GM12878 (cell line): ENCODE data around the gene RFXANK. TPM values are rescaled to one million over a fixed set of nuclear protein-coding genes. Genes with fewer than 3 reads are reported as not detected.

Experiments
- ATAC-seq: fragments of 200-7000 bp; cut with Tn5 transposase; 3 replicates; pipeline ENCODE4 v1.9.1; 2020; ENCODE audit warnings: mild to moderate bottlenecking, moderate library complexity
- BruUV-seq: library from RNA; stranded (reverse); fragments of 400-500 nt; replicated peaks from 2 replicates; lab custom pipeline; 2021; lab: Mats Ljungman, UMichigan
- CTCF ChIA-PET: fragments of 300-600 bp; sonication (Branson Sonifier 250); formaldehyde crosslinking; extraction: SDS; loops from one replicate; lab custom pipeline; 2021; ENCODE audit warnings: inconsistent platforms; lab: Yijun Ruan, JAX
- POLR2A ChIA-PET: fragments of 350-600 bp; formaldehyde crosslinking; extraction: SDS; loops from one replicate; lab custom pipeline; 2021; ENCODE audit warnings: inconsistent platforms; lab: Charles Lee
- RAD21 ChIA-PET: fragments of 300-600 bp; sonication (Branson Sonifier 250); formaldehyde crosslinking; loops from one replicate; lab custom pipeline; 2023; ENCODE audit warnings: antibody characterized with exemption; ENCODE audit not compliant: unreplicated experiment; lab: Charles Lee
- SMC1A ChIA-PET: fragments of 300-600 bp; sonication (Branson Sonifier 250); formaldehyde crosslinking; loops from one replicate; lab custom pipeline; 2023; ENCODE audit not compliant: unreplicated experiment, uncharacterized antibody; lab: Charles Lee
- DNase-seq: peaks from one replicate; pipeline ENCODE4 v3.0.0-alpha.2; 2011; ENCODE audit warnings: low read depth, low spot score
- FAIRE-seq: peaks from 3 replicates; lab custom pipeline; 2011; peaks lifted over from hg19 to GRCh38; lab: Jason Lieb, UNC
- H2AFZ ChIP-seq: 2 replicates; pipeline ENCODE4 v1.6.0; 2011; ENCODE audit warnings: low read depth, low read length, control low read depth; ENCODE audit not compliant: control insufficient read depth
- H3K27ac ChIP-seq: 2 replicates; pipeline ENCODE4 v1.5.1; 2011; ENCODE audit warnings: control low read depth; ENCODE audit not compliant: control insufficient read depth, insufficient read depth
- H3K27me3 ChIP-seq, 2 experiments: replicated peaks in 1 of 2; 2 replicates each; pipeline versions ENCODE4 v1.6.0 to v1.6.1; 2011; ENCODE audit warnings: low read length in 1 of 2; ENCODE audit not compliant: control insufficient read depth in 2 of 2, insufficient read depth in 2 of 2
- H3K36me3 ChIP-seq, 2 experiments: 2 replicates each; pipeline ENCODE4 v1.5.1; 2011; ENCODE audit warnings: low read length in 1 of 2; ENCODE audit not compliant: control insufficient read depth in 2 of 2, insufficient read depth in 2 of 2
- H3K4me1 ChIP-seq: 2 replicates; pipeline ENCODE4 v1.6.1; 2011; ENCODE audit warnings: mild to moderate bottlenecking, low read length, moderate library complexity, mixed read lengths; ENCODE audit not compliant: control insufficient read depth, insufficient read depth
- H3K4me2 ChIP-seq: 2 replicates; pipeline ENCODE4 v1.6.0; 2011; ENCODE audit warnings: control low read depth; ENCODE audit not compliant: control insufficient read depth, insufficient read depth
- H3K4me3 ChIP-seq: fragments of 200-600 bp; sonication (generic); 2 replicates; pipeline ENCODE4 v1.5.1; 2016
- H3K79me2 ChIP-seq: 2 replicates; pipeline ENCODE4 v1.6.0; 2011; ENCODE audit warnings: low read length; ENCODE audit not compliant: control insufficient read depth, insufficient read depth
- H3K9ac ChIP-seq: 2 replicates; pipeline ENCODE4 v1.8.0; 2011; ENCODE audit warnings: low read length, control low read depth, mixed read lengths; ENCODE audit not compliant: control insufficient read depth, insufficient read depth
- H3K9me3 ChIP-seq: replicated peaks from 3 replicates; pipeline ENCODE4 v1.5.1; 2011; ENCODE audit warnings: mild to moderate bottlenecking, low read length; ENCODE audit not compliant: control insufficient read depth, insufficient read depth
- H4K20me1 ChIP-seq: 2 replicates; pipeline ENCODE4 v1.6.0; 2011; ENCODE audit not compliant: control insufficient read depth, insufficient read depth
- EP300 ChIP-seq, 2 experiments: fragments of 150-350 bp in 1 of 2; IDR thresholded peaks; 2 replicates each; pipeline ENCODE4 v1.6.1; 2011 to 2012; ENCODE audit warnings: low read depth in 2 of 2, low read length in 2 of 2, borderline replicate concordance in 1 of 2, improper control_type of control experiment in 1 of 2, inconsistent platforms in 1 of 2; ENCODE audit not compliant: control insufficient read depth in 1 of 2
- KDM1A ChIP-seq: fragments of 200-600 bp; sonication (generic); IDR thresholded peaks from 2 replicates; pipeline ENCODE4 v1.6.1; 2016; ENCODE audit warnings: borderline replicate concordance
- MTA2 ChIP-seq: fragments of 450-650 bp; IDR thresholded peaks from 2 replicates; pipeline ENCODE4 v1.6.1; 2016; ENCODE audit warnings: low read depth, mild to moderate bottlenecking, moderate library complexity
- MXI1 ChIP-seq: fragments of 150-350 bp; IDR thresholded peaks from 2 replicates; pipeline ENCODE4 v1.6.1; 2011; ENCODE audit warnings: low read depth, mild to moderate bottlenecking, inconsistent platforms, low read length, improper control_type of control experiment
- NFXL1 ChIP-seq: fragments of 450-650 bp; IDR thresholded peaks from 2 replicates; pipeline ENCODE4 v1.6.1; 2017; ENCODE audit warnings: antibody characterized with exemption, mild to moderate bottlenecking, borderline replicate concordance
- NR2C2 ChIP-seq: IDR thresholded peaks from 2 replicates; pipeline ENCODE4 v1.6.1; 2011; ENCODE audit warnings: borderline replicate concordance, low read depth; ENCODE audit not compliant: control insufficient read depth, insufficient read length
- PAX5 ChIP-seq: IDR thresholded peaks from 2 replicates; pipeline ENCODE4 v1.6.1; 2011; ENCODE audit warnings: low read depth, low read length, borderline replicate concordance
- PBX3 ChIP-seq: IDR thresholded peaks from 2 replicates; pipeline ENCODE4 v1.6.1; 2011; ENCODE audit warnings: mild to moderate bottlenecking, low read depth, low read length, moderate library complexity; ENCODE audit not compliant: insufficient replicate concordance
- POLR2A ChIP-seq: IDR thresholded peaks from 2 replicates; pipeline ENCODE4 v1.6.1; 2011; ENCODE audit warnings: low read depth, mild to moderate bottlenecking, low read length
- SIN3A ChIP-seq: IDR thresholded peaks from 2 replicates; pipeline ENCODE4 v1.6.1; 2012; ENCODE audit warnings: low read depth, low read length, improper control_type of control experiment
- SMAD1 ChIP-seq: fragments of 450-650 bp; IDR thresholded peaks from 2 replicates; pipeline ENCODE4 v1.6.1; 2018; ENCODE audit warnings: mild to moderate bottlenecking, low read depth; ENCODE audit not compliant: partially characterized antibody
- STAT3 ChIP-seq: IDR thresholded peaks from 2 replicates; pipeline ENCODE4 v1.6.1; 2011; ENCODE audit warnings: low read depth, low read length, improper control_type of control experiment
- SUZ12 ChIP-seq: fragments of 200-600 bp; sonication (generic); IDR thresholded peaks from one replicate; pipeline ENCODE4 v1.6.1; 2018; ENCODE audit warnings: antibody characterized with exemption, mild to moderate bottlenecking; ENCODE audit not compliant: unreplicated experiment
- TBL1XR1 ChIP-seq: IDR thresholded peaks from 2 replicates; pipeline ENCODE4 v1.6.1; 2012; ENCODE audit warnings: low read depth, low read length, improper control_type of control experiment
- YBX1 ChIP-seq: fragments of 450-650 bp; IDR thresholded peaks from 2 replicates; pipeline ENCODE4 v1.6.1; 2016; ENCODE audit warnings: antibody characterized with exemption
- ZNF384 ChIP-seq: IDR thresholded peaks from 2 replicates; pipeline ENCODE4 v1.6.1; 2012; ENCODE audit warnings: low read depth, mild to moderate bottlenecking, low read length, improper control_type of control experiment, borderline replicate concordance
- WGBS: methylation state at CpG from one replicate; pipeline ENCODE4 v1.1.6; 2016; ENCODE audit warnings: low lambda C conversion rate; ENCODE audit not compliant: insufficient replicate concordance, insufficient coverage; ENCODE audit errors: missing lambda C conversion rate; 5-methylcytosine and 5-hydroxymethylcytosine counted together
- in situ Hi-C: fragments of 300-500 bp; cut with MboI; formaldehyde crosslinking; loops from 9 replicates; pipeline ENCODE4 v1.14.3; 2018; ENCODE audit warnings: mixed read lengths
- intact Hi-C: fragments of 100-400 bp; cut with micrococcal nuclease; formaldehyde crosslinking; loops from one replicate; pipeline ENCODE4 v1.14.2; 2022; ENCODE audit not compliant: unreplicated experiment
- polyA plus RNA-seq, 11 experiments: library from polyadenylated mRNA; depleted of rRNA in 4 of 11; unstranded in 6 of 11; stranded (reverse) in 5 of 11; fragments of >200 nt; fragmentation: Nextera tagmentation in 4 of 11; fragmentation: Illumina TruSeq in 1 of 11; extraction: Ambion mirVana in 4 of 11; extraction: Trizol in 1 of 11; gene quantifications; 1 replicate in 1 of 11; 2 replicates in 10 of 11; pipeline versions ENCODE4 v1.2.1 to v1.2.3, GENCODE V29; 2011 to 2016; ENCODE audit warnings: inconsistent platforms in 2 of 11, missing spikeins in 2 of 11, low read depth in 1 of 11
- total RNA-seq, 4 experiments: library from RNA; depleted of rRNA in 3 of 4; stranded (reverse); fragments of >200 nt in 3 of 4; fragmentation: Illumina TruSeq in 1 of 4; extraction: Trizol in 1 of 4; gene quantifications; 2 replicates each; pipeline versions ENCODE4 v1.2.1 to v1.2.3, GENCODE V29; 2013 to 2021
- TF ChIP-seq, protein P1 (sequence below): IDR thresholded peaks from 2 replicates; pipeline ENCODE4 v1.6.1; 2012; ENCODE audit warnings: low read length, inconsistent platforms

Gene RFXANK
- total and polyA plus RNA-seq, 10 of the 15 experiments (the other 5 are each of a cell fraction or from before 2014, with no cell fraction given) = 70.8 to 125 (median 95.7) TPM

DNA sequence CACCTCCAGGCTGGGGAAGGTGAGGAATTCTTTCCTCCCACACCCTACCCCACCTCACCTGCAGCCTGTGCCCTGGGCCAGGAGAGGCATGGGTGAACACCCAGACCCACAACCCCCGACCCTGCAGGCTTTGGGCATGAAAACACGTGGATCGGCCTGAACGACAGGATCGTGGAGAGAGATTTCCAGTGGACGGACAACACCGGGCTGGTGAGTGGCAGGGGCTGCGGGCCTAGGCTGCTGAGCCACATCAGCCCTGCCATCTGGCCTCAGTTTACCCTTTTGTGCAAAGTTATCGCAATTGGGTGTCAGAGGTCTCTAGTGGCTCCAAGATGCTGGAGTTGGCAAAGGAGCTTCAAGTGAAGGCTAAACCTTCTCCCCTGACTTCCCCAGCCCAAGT is 48.4 kb downstream of the RFXANK start:
- ChIA-PET RAD21 (no interaction called here), SMC1A (no interaction called here), CTCF (no interaction called here), POLR2A (no interaction called here)
- H3K9ac ChIP-seq = no peak overlapping the region
- FAIRE-seq (no peak), DNase-seq (no peak), ATAC-seq (no peak)
- no peaks in the 10 kb centered on the region for H3K4me1 ChIP-seq
- WGBS = 42% methylated on average over 9 of the region's 9 CpGs
- no peak overlapping the region for H2AFZ ChIP-seq
- no peak overlapping the region for H3K27ac ChIP-seq
- no peaks in the 10 kb centered on the region for H3K36me3 ChIP-seq
- H3K9me3 ChIP-seq = no peaks in the 10 kb centered on the region; the same call in 2 of the 3 replicates
- no peaks in the 10 kb centered on the region for H3K79me2 ChIP-seq
- intact Hi-C loops (no loop called here), in situ Hi-C loops (no loop called here)
- BruUV-seq = no TSS peak
- H3K27me3 ChIP-seq = no peaks in the 10 kb centered on the region
- no peak overlapping the region for H3K4me3 ChIP-seq
- H3K4me2 ChIP-seq = no peak overlapping the region
- TF ChIP-seq YBX1 (no peak), PAX5 (no peak), PBX3 (no peak), NFXL1 (no peak), MXI1 (no peak), ZNF384 (no peak), MTA2 (no peak), KDM1A (no peak), STAT3 (no peak), POLR2A (no peak), TBL1XR1 (no peak), SMAD1 (no peak), NR2C2 (no peak), EP300 (IDR thresholded peaks at IDR 0.05; ENCODE audit: borderline replicate concordance in 1 of 2, control insufficient read depth in 1 of 2, low read depth in 2 of 2, low read length in 2 of 2) (no peak), SIN3A (no peak), SUZ12 (no peak)
- TF ChIP-seq, protein P1, sequence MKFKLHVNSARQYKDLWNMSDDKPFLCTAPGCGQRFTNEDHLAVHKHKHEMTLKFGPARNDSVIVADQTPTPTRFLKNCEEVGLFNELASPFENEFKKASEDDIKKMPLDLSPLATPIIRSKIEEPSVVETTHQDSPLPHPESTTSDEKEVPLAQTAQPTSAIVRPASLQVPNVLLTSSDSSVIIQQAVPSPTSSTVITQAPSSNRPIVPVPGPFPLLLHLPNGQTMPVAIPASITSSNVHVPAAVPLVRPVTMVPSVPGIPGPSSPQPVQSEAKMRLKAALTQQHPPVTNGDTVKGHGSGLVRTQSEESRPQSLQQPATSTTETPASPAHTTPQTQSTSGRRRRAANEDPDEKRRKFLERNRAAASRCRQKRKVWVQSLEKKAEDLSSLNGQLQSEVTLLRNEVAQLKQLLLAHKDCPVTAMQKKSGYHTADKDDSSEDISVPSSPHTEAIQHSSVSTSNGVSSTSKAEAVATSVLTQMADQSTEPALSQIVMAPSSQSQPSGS = no peak
- no peaks in the 10 kb centered on the region for H4K20me1 ChIP-seq
